ENCODE data around the gene PCDHGA12.
"Not testable (repeated sequence)": the region's sequence is repeated elsewhere in the genome, so short reads cannot be mapped to it uniquely, and the experiment has no call there.

Gene PCDHGA12

DNA sequence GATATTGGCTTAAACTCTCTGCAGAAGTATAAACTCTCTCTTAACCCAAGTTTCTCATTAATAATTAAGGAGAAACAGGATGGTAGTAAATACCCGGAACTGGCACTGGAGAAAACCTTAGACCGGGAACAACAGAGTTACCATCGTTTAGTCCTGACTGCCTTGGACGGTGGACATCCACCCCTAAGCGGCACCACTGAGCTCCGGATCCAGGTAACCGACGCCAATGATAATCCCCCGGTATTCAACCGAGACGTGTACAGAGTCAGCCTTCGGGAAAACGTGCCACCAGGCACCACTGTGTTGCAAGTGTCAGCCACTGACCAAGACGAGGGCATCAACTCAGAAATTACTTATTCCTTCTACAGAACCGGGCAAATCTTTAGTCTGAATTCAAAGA is 31.7 kb upstream of the PCDHGA12 start:
- Histone ChIP-seq H3K27ac (no peak overlapping the region), H3K4me1 (ENCODE audit: control insufficient read depth in 1 of 2, insufficient read depth in 1 of 2, low read depth in 1 of 2, low read length in 1 of 2) (no peaks in the 10 kb centered on the region), H3K9me3 (peaks cover 21% of the 10 kb centered on the region), H3K27me3 (peaks cover 98% of the 10 kb centered on the region), H3K36me3 (no peaks in the 10 kb centered on the region), H3K4me3 (ENCODE audit: low read depth in 1 of 2, low read length in 1 of 2) (no peak overlapping the region)
- TF ChIP-seq, protein P1, sequence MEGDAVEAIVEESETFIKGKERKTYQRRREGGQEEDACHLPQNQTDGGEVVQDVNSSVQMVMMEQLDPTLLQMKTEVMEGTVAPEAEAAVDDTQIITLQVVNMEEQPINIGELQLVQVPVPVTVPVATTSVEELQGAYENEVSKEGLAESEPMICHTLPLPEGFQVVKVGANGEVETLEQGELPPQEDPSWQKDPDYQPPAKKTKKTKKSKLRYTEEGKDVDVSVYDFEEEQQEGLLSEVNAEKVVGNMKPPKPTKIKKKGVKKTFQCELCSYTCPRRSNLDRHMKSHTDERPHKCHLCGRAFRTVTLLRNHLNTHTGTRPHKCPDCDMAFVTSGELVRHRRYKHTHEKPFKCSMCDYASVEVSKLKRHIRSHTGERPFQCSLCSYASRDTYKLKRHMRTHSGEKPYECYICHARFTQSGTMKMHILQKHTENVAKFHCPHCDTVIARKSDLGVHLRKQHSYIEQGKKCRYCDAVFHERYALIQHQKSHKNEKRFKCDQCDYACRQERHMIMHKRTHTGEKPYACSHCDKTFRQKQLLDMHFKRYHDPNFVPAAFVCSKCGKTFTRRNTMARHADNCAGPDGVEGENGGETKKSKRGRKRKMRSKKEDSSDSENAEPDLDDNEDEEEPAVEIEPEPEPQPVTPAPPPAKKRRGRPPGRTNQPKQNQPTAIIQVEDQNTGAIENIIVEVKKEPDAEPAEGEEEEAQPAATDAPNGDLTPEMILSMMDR (IDR thresholded peaks at IDR 0.05), result no peak

DNA sequence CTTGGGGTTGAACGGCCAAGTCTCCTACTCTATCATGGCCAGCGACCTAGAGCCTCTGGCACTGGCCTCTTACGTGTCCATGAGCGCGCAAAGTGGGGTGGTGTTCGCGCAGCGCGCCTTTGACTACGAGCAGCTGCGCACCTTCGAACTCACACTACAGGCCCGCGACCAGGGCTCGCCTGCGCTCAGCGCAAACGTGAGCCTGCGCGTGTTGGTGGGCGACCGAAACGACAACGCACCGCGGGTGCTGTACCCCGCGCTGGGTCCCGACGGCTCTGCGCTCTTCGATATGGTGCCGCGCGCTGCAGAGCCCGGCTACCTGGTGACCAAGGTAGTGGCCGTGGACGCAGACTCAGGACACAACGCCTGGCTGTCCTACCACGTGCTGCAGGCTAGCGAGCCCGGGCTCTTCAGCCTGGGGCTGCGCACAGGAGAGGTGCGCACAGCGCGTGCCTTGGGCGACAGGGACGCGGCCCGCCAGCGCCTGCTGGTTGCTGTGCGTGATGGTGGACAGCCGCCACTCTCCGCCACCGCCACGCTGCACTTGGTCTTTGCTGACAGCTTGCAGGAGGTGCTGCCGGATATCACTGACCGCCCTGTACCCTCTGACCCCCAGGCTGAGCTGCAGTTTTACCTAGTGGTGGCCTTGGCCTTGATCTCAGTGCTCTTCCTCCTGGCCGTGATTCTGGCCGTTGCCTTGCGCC is 30.6 kb upstream of the PCDHGA12 start:
- Histone ChIP-seq H3K9me3 (peaks cover 15% of the 10 kb centered on the region), H3K27me3 (peaks cover 98% of the 10 kb centered on the region), H3K27ac (no peak overlapping the region), H3K36me3 (no peaks in the 10 kb centered on the region), H3K4me3 (ENCODE audit: low read depth in 1 of 2, low read length in 1 of 2) (no peak overlapping the region), H3K4me1 (ENCODE audit: control insufficient read depth in 1 of 2, insufficient read depth in 1 of 2, low read depth in 1 of 2, low read length in 1 of 2) (no peaks in the 10 kb centered on the region)
- TF ChIP-seq, protein P1 (IDR thresholded peaks at IDR 0.05), result no peak

DNA sequence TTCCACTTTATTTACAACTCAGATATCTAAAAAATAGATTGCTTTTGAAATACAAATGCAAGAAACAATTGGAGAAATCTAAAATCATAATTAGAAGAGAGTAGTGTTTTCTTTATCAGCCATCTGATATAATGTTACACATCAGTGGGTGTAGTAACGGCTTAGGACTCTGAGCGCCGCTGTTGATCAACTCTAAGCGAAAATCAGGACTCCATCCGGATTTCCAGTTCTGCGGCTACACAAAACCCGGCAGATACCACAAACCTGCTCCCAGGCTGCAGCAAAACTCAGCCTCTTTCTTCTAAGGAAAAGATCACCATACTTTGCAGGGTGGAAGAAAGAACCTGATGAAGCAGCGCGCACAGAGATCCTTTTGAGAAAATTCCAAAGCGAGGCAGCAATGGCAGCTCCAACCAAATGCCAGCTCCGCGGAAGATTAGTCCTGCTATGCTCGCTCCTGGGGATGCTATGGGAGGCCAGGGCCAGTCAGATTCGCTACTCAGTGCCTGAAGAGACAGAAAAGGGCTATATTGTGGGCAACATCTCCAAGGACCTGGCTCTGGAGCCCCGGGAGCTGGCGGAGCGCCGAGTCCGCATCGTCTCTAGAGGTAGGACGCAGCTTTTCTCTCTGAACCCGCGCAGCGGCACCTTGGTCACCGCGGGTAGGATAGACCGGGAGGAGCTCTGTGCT is 27.6 kb upstream of the PCDHGA12 start, which contains the start of gene PCDHGA9:
PCDHGA9 (plus strand) TSS at position 226 of the 691 bp plus-strand sequence; CDS start at position 401, 175 bp downstream.
- H3K4me1 ChIP-seq (ENCODE audit: control insufficient read depth in 1 of 2, insufficient read depth in 1 of 2, low read depth in 1 of 2, low read length in 1 of 2), result no peaks in the 10 kb centered on the region
- peaks cover 15% of the 10 kb centered on the region for H3K9me3 ChIP-seq
- TF ChIP-seq, protein P1 (IDR thresholded peaks at IDR 0.05), result no peak
- H3K27ac ChIP-seq, result no peak within 1 kb of the TSS
- H3K27me3 ChIP-seq, result peaks cover 98% of the 10 kb centered on the region
- H3K36me3 ChIP-seq, result no peaks in the 10 kb centered on the region
- H3K4me3 ChIP-seq (ENCODE audit: low read depth in 1 of 2, low read length in 1 of 2), result no peak within 1 kb of the TSS

DNA sequence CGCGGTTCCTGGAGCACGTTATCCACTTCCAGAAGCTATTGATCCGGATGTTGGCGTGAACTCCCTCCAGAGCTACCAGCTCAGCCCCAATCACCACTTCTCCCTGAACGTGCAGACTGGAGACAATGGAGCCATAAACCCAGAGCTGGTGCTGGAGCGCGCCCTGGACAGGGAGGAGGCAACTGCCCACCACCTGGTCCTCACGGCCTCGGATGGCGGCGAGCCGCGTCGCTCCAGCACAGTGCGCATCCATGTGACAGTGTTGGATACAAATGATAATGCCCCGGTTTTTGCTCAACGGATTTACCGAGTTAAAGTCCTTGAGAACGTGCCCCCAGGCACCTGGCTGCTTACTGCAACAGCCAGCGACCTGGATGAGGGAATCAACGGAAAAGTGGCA is 26.9 kb upstream of the PCDHGA12 start:
- Histone ChIP-seq H3K27me3 (peaks cover 100% of the 10 kb centered on the region), H3K4me3 (ENCODE audit: low read depth in 1 of 2, low read length in 1 of 2) (no peak overlapping the region), H3K27ac (no peak overlapping the region), H3K36me3 (no peaks in the 10 kb centered on the region), H3K4me1 (ENCODE audit: control insufficient read depth in 1 of 2, insufficient read depth in 1 of 2, low read depth in 1 of 2, low read length in 1 of 2) (no peaks in the 10 kb centered on the region), H3K9me3 (peaks cover 19% of the 10 kb centered on the region)
- TF ChIP-seq, protein P1 (IDR thresholded peaks at IDR 0.05), result no peak

- H3K4me1 ChIP-seq (ENCODE audit: control insufficient read depth in 1 of 2, insufficient read depth in 1 of 2, low read depth in 1 of 2, low read length in 1 of 2); H3K36me3 ChIP-seq; H3K4me3 ChIP-seq (ENCODE audit: low read depth in 1 of 2, low read length in 1 of 2); H3K27ac ChIP-seq: not testable (repeated sequence)
- peaks cover 100% of the 10 kb centered on the region for H3K27me3 ChIP-seq
- peaks cover 21% of the 10 kb centered on the region for H3K9me3 ChIP-seq
Measured at GRCh38 chr5:141407790-141408505, 22.4 kb upstream of the PCDHGA12 start, which contains the start of gene PCDHGB6. Gene PCDHGB6, plus strand, starts transcription at chr5:141408021. Its CDS starts 182 bp downstream, at chr5:141408203.
